PFSK-1 (cell line): ENCODE measurements around the gene DLK1.

Experiments
- POLR2AphosphoS5 ChIP-seq: IDR thresholded peaks from 2 replicates; pipeline ENCODE4 v1.6.1; 2012; ENCODE audit warnings: low read depth, mild to moderate bottlenecking, control low read depth, low read length, moderate library complexity
- SIN3A ChIP-seq: IDR thresholded peaks from 2 replicates; pipeline ENCODE4 v1.6.1; 2012; ENCODE audit warnings: mild to moderate bottlenecking, low read length, moderate library complexity, borderline replicate concordance; ENCODE audit not compliant: insufficient read depth
- TAF1 ChIP-seq: IDR thresholded peaks from 2 replicates; pipeline ENCODE4 v1.6.1; 2012; ENCODE audit warnings: low read length, control low read depth, borderline replicate concordance; ENCODE audit not compliant: insufficient read depth

DNA sequence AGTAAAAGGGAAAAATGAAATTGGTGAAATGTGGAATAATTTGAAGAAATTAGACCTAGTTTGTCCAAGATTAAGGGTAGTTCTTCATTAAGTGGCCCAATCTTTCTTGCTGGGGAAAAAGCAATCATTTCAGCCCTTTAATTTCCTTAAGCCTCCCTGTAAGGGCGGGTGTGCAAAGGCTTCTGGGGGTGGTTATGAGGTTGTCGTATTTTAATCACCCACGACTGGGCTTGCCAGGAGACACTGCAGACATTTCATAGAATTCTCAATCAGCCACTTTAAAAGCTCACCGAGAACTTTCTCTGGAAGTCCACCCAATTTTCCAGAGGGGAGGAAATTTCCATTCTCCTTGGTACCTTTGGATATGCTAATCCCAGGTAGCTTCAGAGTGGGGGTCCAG lies 43.4 kb downstream of the DLK1 start:
- TF ChIP-seq TAF1 (no peak), SIN3A (no peak), POLR2AphosphoS5 (no peak)
